CD8-positive, alpha-beta memory T cell (primary cell): ENCODE data around the gene ADD2. TPM values are rescaled to one million over a fixed set of nuclear protein-coding genes. Genes with fewer than 3 reads are reported as not detected.

Experiments used
- CTCF ChIA-PET: fragments of 350-600 bp; sonication (Branson Sonifier 250); formaldehyde crosslinking; loops from one replicate; lab custom pipeline; 2021; ENCODE audit warnings: antibody characterized with exemption; lab: Charles Lee
- POLR2A ChIA-PET: fragments of 350-600 bp; sonication (Branson Sonifier 250); formaldehyde crosslinking; loops from one replicate; lab custom pipeline; 2021; ENCODE audit warnings: antibody characterized with exemption; lab: Charles Lee
- DNase-seq, 5 donors: peaks; one replicate each; pipeline versions ENCODE4 v3.0.0 to v3.0.0-alpha.2; 2020 to 2022; ENCODE audit warnings: mixed read lengths in 1 of 5
- H3K27ac ChIP-seq: one replicate; pipeline ENCODE4 v1.7.0; 2013; ENCODE audit warnings: low read depth, mild to moderate bottlenecking, low read length, moderate library complexity
- H3K27me3 ChIP-seq: 2 replicates; pipeline ENCODE4 v1.7.0; 2013; ENCODE audit warnings: low read length, mild to moderate bottlenecking; ENCODE audit not compliant: insufficient read depth, poor library complexity, severe bottlenecking
- H3K36me3 ChIP-seq: 2 replicates; pipeline ENCODE4 v1.7.0; 2013; ENCODE audit warnings: mild to moderate bottlenecking, low read length, moderate library complexity; ENCODE audit not compliant: insufficient read depth
- H3K4me1 ChIP-seq: 2 replicates; pipeline ENCODE4 v1.7.0; 2013; ENCODE audit warnings: mild to moderate bottlenecking, low read length, moderate library complexity; ENCODE audit not compliant: insufficient read depth
- H3K4me3 ChIP-seq: 2 replicates; pipeline ENCODE4 v1.7.0; 2013; ENCODE audit warnings: mild to moderate bottlenecking, low read length
- H3K9me3 ChIP-seq: 2 replicates; pipeline ENCODE4 v1.7.0; 2013; ENCODE audit warnings: mild to moderate bottlenecking, low read length
- H3K27ac Mint-ChIP-seq, 8 donors: one replicate each; pipeline ENCODE4 v1.8.0; 2020 to 2021; ENCODE audit warnings: mixed read lengths in 8 of 8, mild to moderate bottlenecking in 6 of 8, inconsistent platforms in 3 of 8, moderate library complexity in 3 of 8
- H3K27me3 Mint-ChIP-seq, 2 donors: one replicate each; pipeline ENCODE4 v1.8.0; 2020 to 2021; ENCODE audit warnings: mixed read lengths in 2 of 2, mild to moderate bottlenecking in 1 of 2, moderate library complexity in 1 of 2
- H3K36me3 Mint-ChIP-seq, 3 donors: one replicate each; pipeline ENCODE4 v1.8.0; 2020 to 2021; ENCODE audit warnings: mixed read lengths in 3 of 3, inconsistent platforms in 1 of 3, mild to moderate bottlenecking in 1 of 3
- H3K4me1 Mint-ChIP-seq, 3 donors: one replicate each; pipeline ENCODE4 v1.8.0; 2020 to 2021; ENCODE audit warnings: mixed read lengths in 3 of 3, inconsistent platforms in 1 of 3, mild to moderate bottlenecking in 1 of 3
- H3K4me3 Mint-ChIP-seq, 7 donors: one replicate each; pipeline ENCODE4 v1.8.0; 2020 to 2021; ENCODE audit warnings: mixed read lengths in 7 of 7, mild to moderate bottlenecking in 6 of 7, moderate library complexity in 4 of 7, inconsistent platforms in 2 of 7
- H3K9me3 Mint-ChIP-seq, 5 donors: one replicate each; pipeline ENCODE4 v1.8.0; 2020 to 2022; ENCODE audit warnings: mixed read lengths in 5 of 5, mild to moderate bottlenecking in 3 of 5, moderate library complexity in 2 of 5, inconsistent platforms in 1 of 5
- polyA plus RNA-seq: library from polyadenylated mRNA; unstranded; fragments of 300-500 nt; fragmentation: Illumina TruSeq; gene quantifications from one replicate; pipeline ENCODE4 v1.2.3, GENCODE V29; 2021
- total RNA-seq, 2 experiments: library from RNA; stranded (reverse); gene quantifications; one replicate each; pipeline ENCODE4 v1.2.3, GENCODE V29; 2021

ADD2 gene
- total and polyA plus RNA-seq, 3 experiments from 2014 or later = 0.18 to 1.2 (median 0.74) TPM

DNA sequence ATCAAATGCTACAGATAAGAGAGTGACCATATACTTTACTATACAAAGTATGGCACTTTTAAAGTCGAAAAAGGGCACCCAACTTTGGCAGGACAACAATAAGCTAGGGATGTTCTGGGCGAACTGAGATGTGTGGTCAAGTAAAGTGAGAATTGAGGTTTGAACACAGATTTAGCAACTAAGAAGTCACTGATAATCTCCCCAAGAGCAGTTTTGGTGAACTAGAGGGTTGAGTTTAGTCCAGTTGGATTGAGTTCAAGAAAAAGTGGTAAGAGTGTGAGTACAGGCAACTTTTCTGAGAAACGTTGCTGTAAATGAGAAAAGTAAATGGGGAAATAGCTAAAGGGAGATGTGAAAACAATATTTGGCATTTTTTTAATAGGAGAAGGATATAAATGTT lies 148.8 kb downstream of the ADD2 start:
- Histone ChIP-seq H3K4me1 (no peaks in the 10 kb centered on the region), H3K9me3 (no peaks in the 10 kb centered on the region), H3K27ac (no peak overlapping the region), H3K36me3 (no peaks in the 10 kb centered on the region), H3K4me3 (no peak overlapping the region), H3K27me3 (no peaks in the 10 kb centered on the region)
- POLR2A ChIA-PET = no interaction called here
- Mint-ChIP-seq H3K4me3 (no peak overlapping the region), H3K9me3 (no peaks in the 10 kb centered on the region), H3K4me1 (no peaks in the 10 kb centered on the region), H3K27me3 (peaks cover 1 to 23% of the 10 kb centered on the region in 2 donors), H3K36me3 (no peaks in the 10 kb centered on the region), H3K27ac (no peak overlapping the region)
- no peak for DNase-seq
- CTCF ChIA-PET = interaction anchor here (1.4 to 4.0 kb wide), 5 partner anchors 14 to 318 kb away, joined by 4 to 70 read pairs (median 13); partner anchors contain the start of gene TGFA

GRCh38 chr2:70616168-70616694 lies 151.8 kb downstream of the ADD2 start:
- Histone ChIP-seq H3K27ac (no peak overlapping the region), H3K36me3 (no peaks in the 10 kb centered on the region), H3K27me3 (no peaks in the 10 kb centered on the region), H3K9me3 (no peaks in the 10 kb centered on the region), H3K4me3 (no peak overlapping the region), H3K4me1 (no peaks in the 10 kb centered on the region)
- no peak overlapping the region for H3K4me3 Mint-ChIP-seq
- POLR2A ChIA-PET = no interaction called here
- H3K4me1 Mint-ChIP-seq = no peaks in the 10 kb centered on the region
- peaks cover 2 to 13% of the 10 kb centered on the region in 2 donors for H3K27me3 Mint-ChIP-seq
- no peak overlapping the region for H3K27ac Mint-ChIP-seq
- no peaks in the 10 kb centered on the region for H3K9me3 Mint-ChIP-seq
- DNase-seq = no peak
- CTCF ChIA-PET = interaction anchor here (0.8 to 4.0 kb wide), 2 partner anchors 275 to 312 kb away, joined by 3 to 21 read pairs; no protein-coding TSS in a partner anchor
- no peaks in the 10 kb centered on the region for H3K36me3 Mint-ChIP-seq

- Mint-ChIP-seq H3K27ac (no peak overlapping the region), H3K4me1 (no peaks in the 10 kb centered on the region), H3K4me3 (no peak overlapping the region), H3K36me3 (no peaks in the 10 kb centered on the region), H3K9me3 (no peaks in the 10 kb centered on the region), H3K27me3 (peaks cover 5 to 13% of the 10 kb centered on the region in 2 donors)
- ChIA-PET CTCF (interaction anchor here (4.0 kb wide), 1 partner anchor 311 kb away, joined by 21 read pairs; no protein-coding TSS in a partner anchor), POLR2A (no interaction called here)
- DNase-seq = no peak
- no peaks in the 10 kb centered on the region for H3K36me3 ChIP-seq
- H3K27me3 ChIP-seq = no peaks in the 10 kb centered on the region
- no peaks in the 10 kb centered on the region for H3K4me1 ChIP-seq
- no peaks in the 10 kb centered on the region for H3K9me3 ChIP-seq
- no peak overlapping the region for H3K27ac ChIP-seq
- no peak overlapping the region for H3K4me3 ChIP-seq
Measured at GRCh38 chr2:70615222-70615621, 152.8 kb downstream of the ADD2 start.

DNA sequence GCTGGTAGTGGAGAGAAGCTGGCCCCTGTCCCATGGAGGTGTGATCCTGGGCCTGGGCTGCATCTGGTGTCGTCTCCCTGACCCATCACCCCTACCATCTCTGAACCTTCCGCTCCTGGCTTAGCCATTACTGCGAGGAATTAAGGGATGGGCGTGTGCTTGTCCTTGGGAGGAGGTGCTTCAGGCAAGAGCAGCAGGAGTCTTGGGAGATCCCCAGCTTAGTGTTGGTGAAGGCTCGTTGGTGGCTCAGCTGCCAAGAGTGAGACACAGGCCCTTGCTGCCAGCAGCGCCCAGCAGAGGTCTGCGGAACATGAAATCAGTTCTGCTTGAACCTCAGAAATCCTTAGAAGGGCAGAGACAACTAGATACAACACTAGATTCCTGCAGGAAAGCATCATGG lies 154.5 kb downstream of the ADD2 start:
- Histone ChIP-seq H3K9me3 (no peaks in the 10 kb centered on the region), H3K4me1 (no peaks in the 10 kb centered on the region), H3K27me3 (no peaks in the 10 kb centered on the region), H3K27ac (no peak overlapping the region), H3K36me3 (no peaks in the 10 kb centered on the region), H3K4me3 (no peak overlapping the region)
- DNase-seq = no peak
- Mint-ChIP-seq H3K4me3 (no peak overlapping the region), H3K9me3 (no peaks in the 10 kb centered on the region), H3K27ac (no peak overlapping the region), H3K36me3 (no peaks in the 10 kb centered on the region), H3K27me3 (peaks cover 3 to 23% of the 10 kb centered on the region in 2 donors), H3K4me1 (no peaks in the 10 kb centered on the region)
- POLR2A ChIA-PET = no interaction called here
- CTCF ChIA-PET = interaction anchor here (4.0 kb wide), 1 partner anchor 310 kb away, joined by 21 read pairs; no protein-coding TSS in a partner anchor

DNA sequence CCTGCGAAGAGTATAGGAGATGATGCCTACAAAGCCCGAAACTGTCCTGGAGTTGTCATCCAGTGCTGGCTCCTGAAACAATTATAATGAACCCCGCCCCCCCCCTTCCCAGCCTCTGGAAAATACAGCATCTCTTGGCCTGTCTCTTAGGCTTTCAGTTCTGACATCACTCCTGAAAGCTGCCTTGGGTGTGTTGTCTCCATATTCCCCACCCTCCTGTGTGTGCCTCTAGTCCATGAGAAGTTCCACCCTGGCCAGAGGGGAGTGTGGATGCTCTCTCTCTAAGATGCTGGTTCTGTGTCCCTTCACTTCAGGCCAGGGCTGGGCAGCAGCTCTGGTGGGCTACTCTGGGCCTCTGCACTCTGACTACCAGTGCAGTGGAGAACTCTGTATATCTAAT lies 155.4 kb downstream of the ADD2 start:
- ChIA-PET CTCF (interaction anchor here (1.5 to 4.0 kb wide), 2 partner anchors 271 to 309 kb away, joined by 3 to 21 read pairs; no protein-coding TSS in a partner anchor), POLR2A (no interaction called here)
- no peak overlapping the region for H3K27ac ChIP-seq
- H3K4me3 Mint-ChIP-seq = no peak overlapping the region
- no peaks in the 10 kb centered on the region for H3K4me1 ChIP-seq
- no peaks in the 10 kb centered on the region for H3K4me1 Mint-ChIP-seq
- H3K36me3 Mint-ChIP-seq = no peaks in the 10 kb centered on the region
- H3K9me3 ChIP-seq = no peaks in the 10 kb centered on the region
- no peaks in the 10 kb centered on the region for H3K36me3 ChIP-seq
- DNase-seq = no peak
- no peaks in the 10 kb centered on the region for H3K9me3 Mint-ChIP-seq
- peak overlapping the region in 2 of 8 donors; percentile 19 to 58 for H3K27ac Mint-ChIP-seq
- H3K27me3 Mint-ChIP-seq = peaks cover 7 to 27% of the 10 kb centered on the region in 2 donors
- no peak overlapping the region for H3K4me3 ChIP-seq
- no peaks in the 10 kb centered on the region for H3K27me3 ChIP-seq

DNA sequence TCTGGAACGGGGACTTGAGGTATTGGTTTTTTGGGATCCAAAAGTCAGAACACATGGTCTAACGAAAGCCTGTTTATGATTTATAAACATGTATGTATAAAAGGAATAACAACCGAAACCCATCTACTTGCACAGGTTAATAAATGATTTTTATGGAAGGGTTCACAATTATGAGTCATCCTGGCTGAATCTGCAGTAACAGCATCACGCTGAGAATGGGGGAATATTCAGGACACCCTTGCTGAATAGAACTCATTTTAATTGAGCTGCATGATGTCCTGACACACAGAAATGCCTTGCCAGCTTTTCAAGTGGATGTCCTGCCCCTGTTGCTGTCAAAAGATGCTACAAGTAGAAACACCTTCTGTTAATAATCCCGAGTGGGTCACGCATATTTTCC lies 159.6 kb downstream of the ADD2 start:
- H3K36me3 ChIP-seq = no peaks in the 10 kb centered on the region
- no peaks in the 10 kb centered on the region for H3K27me3 ChIP-seq
- no peaks in the 10 kb centered on the region for H3K9me3 ChIP-seq
- H3K27ac ChIP-seq = no peak overlapping the region
- ChIA-PET POLR2A (no interaction called here), CTCF (interaction anchor here (1.3 kb wide), 1 partner anchor 9 kb away, joined by 3 read pairs; no protein-coding TSS in a partner anchor)
- no peaks in the 10 kb centered on the region for H3K4me1 Mint-ChIP-seq
- H3K36me3 Mint-ChIP-seq = no peaks in the 10 kb centered on the region
- peaks cover 4% of the 10 kb centered on the region for H3K4me1 ChIP-seq
- H3K27me3 Mint-ChIP-seq = peaks cover 11 to 44% of the 10 kb centered on the region in 2 donors
- H3K9me3 Mint-ChIP-seq = no peaks in the 10 kb centered on the region
- H3K4me3 Mint-ChIP-seq = no peak overlapping the region
- DNase-seq = no peak
- H3K27ac Mint-ChIP-seq = no peak overlapping the region
- H3K4me3 ChIP-seq = no peak overlapping the region

DNA sequence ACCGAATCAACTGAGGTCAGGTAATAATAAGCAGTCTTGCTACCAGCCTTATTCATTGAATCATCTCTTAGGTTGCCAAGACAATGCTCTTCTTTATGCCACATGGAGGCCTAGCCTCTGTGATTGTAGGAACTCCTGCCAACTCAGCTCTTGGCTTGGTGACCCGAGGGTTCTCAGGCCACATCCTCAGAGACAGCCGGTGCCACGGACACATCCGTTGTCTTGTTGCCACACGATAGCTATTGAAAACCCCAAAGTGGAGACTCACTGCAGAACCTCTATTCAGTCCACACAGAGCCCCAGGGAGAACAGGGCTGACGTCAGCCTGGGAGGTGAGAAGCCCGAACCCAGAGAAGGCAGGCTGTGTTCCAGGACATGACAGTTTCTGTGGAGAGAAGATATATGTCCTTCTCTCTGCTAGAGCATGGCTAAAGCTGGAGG lies 160.9 kb downstream of the ADD2 start:
- no peak overlapping the region for H3K27ac Mint-ChIP-seq
- H3K9me3 ChIP-seq = no peaks in the 10 kb centered on the region
- no peaks in the 10 kb centered on the region for H3K27me3 ChIP-seq
- no peaks in the 10 kb centered on the region for H3K36me3 Mint-ChIP-seq
- H3K4me1 Mint-ChIP-seq = no peaks in the 10 kb centered on the region
- peaks cover 11 to 49% of the 10 kb centered on the region in 2 donors for H3K27me3 Mint-ChIP-seq
- POLR2A ChIA-PET = no interaction called here
- H3K4me1 ChIP-seq = peaks cover 6% of the 10 kb centered on the region
- no peak overlapping the region for H3K4me3 Mint-ChIP-seq
- no peaks in the 10 kb centered on the region for H3K36me3 ChIP-seq
- H3K9me3 Mint-ChIP-seq = no peaks in the 10 kb centered on the region
- no peak overlapping the region for H3K27ac ChIP-seq
- no peak overlapping the region for H3K4me3 ChIP-seq
- DNase-seq = no peak
- CTCF ChIA-PET = no interaction called here
